HuH-7.5 (cell line): ENCODE data around the gene MAP3K9.

ENCODE experiments used
- DNase-seq: peaks from one replicate; pipeline ENCODE4 v3.0.0; 2011; ENCODE audit warnings: low spot score

Gene MAP3K9

DNA sequence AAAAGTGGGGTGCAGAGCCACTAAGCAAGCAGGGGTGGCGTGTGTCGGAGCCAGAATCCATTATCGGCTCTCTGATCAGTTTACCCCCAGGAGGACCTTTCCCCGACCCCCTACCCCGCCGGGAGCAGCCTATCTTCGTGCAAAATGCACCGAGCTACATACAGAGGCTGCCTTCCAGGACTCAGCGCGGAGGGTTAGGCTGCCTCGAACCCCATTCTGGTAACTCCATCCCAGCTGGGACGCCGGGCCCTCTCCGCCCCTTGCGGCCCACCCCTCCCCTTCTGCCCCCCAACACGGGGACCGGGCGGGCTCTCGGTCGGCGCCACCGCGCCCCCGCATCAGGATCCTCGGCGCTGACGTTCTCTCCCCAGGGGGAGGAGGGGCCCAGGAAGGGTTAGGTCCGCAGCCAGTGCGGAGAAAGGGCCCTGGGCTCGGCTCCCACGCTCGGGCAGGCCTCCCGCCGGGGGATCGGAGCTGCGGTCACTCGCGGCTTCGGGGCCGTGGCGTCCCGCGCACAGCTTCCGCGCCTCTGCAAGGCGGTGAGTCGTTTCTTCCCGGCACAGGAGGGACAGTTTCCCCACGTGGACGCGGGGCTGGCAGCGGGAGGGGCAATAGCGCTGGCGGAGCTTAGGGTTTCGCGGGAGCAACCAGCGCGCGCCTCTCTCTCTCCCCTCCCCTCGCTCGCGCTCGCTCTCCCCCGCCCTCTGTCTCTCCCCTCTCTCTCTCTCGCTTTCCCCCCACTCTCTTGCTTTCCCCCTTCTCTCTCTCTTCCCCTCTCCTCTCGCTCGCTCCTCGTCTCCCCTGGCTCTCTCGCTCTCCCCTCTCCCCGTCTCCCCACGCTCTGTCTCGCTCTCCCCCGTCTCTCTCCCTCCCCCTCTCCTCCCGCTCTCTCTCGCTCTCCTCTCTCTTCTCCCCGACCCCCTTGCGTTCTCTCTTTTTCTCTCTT lies 12.5 kb upstream of the MAP3K9 start:
- peak; percentile 29 for DNase-seq

DNA sequence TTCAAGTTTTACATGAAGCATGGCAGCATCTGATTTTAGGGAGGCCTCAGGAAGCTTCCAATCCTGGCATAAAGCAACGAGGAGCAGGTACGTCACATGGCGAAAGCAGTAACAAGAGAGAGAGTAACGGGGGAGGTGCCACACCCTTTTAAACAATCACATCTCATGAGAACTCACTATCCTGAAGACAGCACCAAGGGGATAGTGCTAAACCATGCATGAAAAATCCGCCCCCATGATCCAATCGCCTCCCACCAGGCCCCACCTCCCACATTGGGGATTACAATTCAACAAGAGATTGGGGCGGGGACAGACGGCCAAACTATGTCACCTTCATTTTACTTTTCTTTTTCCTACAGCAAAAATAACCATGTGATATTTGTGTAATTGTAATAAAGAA lies 7.2 kb upstream of the MAP3K9 start:
- DNase-seq = no peak

GRCh38 chr14:70814466-70814865 lies 5.2 kb upstream of the MAP3K9 start:
- DNase-seq = no peak

GRCh38 chr14:70812124-70812818 lies 3.0 kb upstream of the MAP3K9 start:
- no peak for DNase-seq

DNA sequence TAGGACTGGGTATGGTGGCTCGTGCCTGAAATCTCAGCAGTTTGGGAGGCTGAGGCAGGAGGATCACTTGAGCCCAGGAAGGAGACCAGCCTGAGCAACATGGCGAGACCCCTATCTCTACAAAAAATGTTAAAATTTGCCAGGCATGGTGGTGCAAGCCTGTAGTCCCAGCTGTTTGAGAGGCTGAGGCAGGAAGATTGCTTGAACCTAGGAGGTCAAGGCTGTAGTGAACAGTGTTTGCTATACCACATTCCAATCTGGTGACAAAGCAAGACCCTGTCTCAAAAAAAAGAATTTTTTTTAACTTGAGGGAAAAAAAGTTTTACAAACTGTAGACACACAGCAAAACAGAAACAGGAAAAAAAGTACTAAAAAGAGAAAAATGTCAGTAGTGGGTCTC lies 2.3 kb upstream of the MAP3K9 start:
- DNase-seq = no peak

DNA sequence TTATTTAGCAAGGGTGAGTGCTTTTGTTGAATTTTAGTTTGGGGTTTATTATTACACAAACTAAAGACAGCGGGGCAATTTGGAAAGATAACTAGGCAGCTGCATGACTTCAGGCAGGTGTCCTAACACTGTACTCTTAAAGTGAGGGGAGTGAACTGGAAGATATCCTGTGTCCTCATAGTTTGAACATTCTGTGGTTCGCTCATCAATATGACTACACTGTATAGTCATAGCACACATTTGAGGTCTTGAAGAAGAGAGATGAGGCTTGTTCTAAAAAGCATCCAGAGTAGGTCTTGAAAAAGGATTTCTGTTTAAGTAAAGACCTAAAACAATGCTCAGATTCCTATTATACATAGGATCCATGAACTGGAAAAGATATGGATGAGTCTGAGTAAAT lies 1.7 kb upstream of the MAP3K9 start:
- DNase-seq = no peak

DNA sequence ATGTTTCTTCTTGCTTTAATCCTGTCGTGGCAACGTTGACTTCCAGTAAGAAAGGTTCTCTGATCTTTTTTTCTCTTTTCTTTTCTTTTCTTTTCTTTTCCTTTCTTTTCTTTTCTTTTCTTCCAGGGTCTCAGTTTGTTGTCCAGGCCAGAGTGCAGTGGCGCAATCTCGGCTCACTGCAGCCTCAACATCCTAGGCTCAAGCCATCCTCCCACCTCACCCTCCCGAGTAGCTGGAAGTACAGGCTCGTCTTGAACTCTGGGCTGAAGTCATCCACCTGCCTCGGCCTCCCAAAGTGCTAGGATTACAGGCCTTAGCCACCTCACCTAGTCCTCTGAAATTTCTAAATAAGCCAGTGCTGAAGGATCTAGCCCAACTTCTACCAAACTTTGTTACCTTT lies 1.3 kb upstream of the MAP3K9 start:
- DNase-seq = no peak

GRCh38 chr14:70808416-70809224 lies 693 bp downstream of the MAP3K9 start:
- peak; percentile 31 for DNase-seq

GRCh38 chr14:70807898-70808415 lies 1.4 kb downstream of the MAP3K9 start:
- peak; percentile 43 for DNase-seq

DNA sequence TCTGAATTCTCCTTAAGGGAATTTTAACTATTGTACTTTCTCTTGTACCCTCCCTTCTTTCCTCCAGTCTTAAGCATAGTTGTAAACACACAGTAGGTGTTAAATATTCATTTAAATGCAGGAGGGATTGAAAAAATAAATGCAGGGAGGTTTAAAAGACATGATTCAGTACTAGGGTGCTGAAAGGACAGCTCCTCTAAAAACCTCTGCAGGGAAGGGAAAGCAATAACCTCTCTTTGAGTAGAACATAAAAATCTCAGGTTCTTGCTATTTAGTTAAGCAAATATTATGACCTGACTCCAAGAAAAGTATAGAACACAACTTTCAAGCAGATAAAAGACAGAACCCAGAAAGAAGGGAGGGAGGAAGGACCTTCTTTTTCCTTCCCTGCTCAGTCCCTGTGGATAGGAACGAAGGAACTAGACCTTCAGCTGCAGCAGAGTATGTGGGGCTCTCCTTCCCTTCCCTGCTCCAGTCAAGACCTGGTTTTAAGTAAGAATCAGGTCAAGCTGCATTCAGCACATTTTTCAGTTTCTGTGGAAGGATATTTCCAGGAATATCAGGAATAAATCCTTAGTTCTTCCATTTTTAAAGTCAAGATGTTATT lies 4.7 kb downstream of the MAP3K9 start:
- no peak for DNase-seq

DNA sequence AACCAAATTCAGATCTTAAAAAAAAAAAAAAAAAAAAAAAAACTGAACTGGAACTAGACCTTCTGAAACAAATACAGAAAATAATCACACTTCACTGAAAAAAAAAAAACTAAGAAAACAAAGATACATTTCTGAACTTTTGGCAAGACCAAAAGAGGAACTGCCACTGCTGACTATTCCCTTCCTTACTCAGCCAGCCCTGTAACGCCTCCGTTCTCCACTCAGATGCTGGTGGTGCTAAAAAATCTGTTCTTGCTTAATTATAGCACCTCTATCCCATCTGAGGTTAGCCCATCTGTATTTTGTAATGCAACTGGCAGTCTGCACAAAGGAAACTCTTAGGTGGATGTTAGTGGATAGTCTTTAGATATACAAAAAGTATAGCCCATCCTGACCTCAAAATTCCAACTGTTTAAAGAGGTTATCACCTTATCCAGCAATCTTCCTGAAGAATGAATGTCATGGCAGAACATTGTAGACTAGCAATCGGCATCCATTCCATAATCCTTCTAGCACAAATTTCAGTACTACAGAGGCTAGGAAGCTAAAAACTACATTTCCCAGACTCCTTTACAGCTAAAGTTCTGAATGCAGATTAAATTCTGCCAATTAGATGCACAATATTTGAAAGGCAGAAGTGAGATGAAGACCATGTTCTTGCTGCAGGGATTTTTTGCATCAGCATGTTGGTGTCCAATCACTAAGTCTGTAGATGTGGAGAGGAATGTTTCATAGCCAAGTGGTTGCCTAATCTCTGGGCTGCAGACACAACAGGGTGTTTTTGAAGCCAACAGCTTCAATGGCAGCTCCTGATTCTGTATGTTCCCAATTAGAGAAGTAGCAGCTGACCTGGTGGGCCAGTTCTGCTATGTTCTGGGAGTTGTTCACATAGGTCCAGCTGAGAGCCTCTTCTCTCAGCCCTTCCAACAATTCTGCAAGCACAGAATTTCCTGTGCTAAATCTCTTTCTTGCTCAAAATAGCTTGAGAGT lies 5.7 kb downstream of the MAP3K9 start:
- no peak for DNase-seq

DNA sequence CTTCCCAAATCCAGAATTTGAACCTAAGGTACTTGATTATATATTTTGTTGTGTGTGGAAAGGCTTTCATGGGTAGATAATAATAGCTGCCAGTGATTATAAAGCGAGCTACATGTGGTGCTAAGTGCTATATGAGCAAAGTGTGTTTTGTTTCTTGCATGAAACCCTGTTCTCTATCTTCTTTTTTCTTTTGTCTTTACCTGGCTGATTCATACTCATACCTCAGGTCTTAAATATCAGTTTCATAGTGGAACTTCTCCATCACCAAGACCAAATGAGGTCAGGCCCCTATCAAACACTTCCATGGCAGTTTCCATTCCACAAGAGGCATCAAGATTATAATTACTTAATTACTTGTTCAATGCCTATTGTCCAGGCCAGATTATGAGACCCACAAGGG lies 6.9 kb downstream of the MAP3K9 start:
- DNase-seq = no peak

GRCh38 chr14:70801836-70802235 lies 7.5 kb downstream of the MAP3K9 start:
- no peak for DNase-seq

- DNase-seq = no peak
These were observed 12.8 kb downstream of the MAP3K9 start for GRCh38 chr14:70796551-70796950.

- no peak for DNase-seq
These were observed 15.0 kb downstream of the MAP3K9 start for GRCh38 chr14:70794294-70794693.

DNA sequence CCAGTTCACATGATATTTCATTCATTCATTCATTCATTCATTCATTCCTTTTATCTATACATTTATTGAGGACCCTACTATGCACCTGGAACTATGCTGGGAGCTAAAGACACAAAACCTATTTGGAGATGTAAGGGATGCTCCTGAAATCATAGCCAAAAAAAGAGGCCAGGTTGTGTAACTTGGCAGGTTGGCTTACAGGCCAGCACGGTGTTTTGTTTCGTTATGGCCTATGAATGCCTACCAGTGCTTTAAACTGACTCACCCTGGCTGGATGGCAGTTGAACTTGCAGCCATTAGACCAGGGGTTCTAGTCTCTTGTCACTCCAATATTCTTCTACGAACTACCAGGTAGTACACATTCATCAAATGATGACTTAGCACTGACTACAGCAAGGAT lies 15.7 kb downstream of the MAP3K9 start:
- DNase-seq = no peak

- no peak for DNase-seq
These were observed 16.4 kb downstream of the MAP3K9 start for GRCh38 chr14:70792939-70793338.

DNA sequence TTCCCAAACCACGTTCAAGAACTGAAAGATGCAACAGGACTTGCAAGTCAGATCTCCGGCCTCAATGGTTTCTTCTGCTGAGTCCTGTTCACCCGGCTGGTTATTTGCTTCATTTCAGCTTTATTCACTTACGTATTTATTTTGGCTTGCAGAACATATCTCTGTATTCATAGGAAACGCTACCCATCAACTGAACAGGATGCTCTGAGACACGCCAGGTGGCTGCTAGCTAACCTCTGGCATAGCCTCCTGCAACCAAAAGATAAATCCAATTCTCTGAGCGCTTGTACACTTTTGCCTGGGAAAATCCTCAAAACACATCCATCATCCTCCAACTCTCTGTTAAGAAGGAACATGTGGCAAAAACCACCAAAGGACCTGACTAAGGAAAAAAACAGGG lies 17.3 kb downstream of the MAP3K9 start:
- DNase-seq = no peak

GRCh38 chr14:70789961-70790360 lies 19.4 kb downstream of the MAP3K9 start:
- no peak for DNase-seq

DNA sequence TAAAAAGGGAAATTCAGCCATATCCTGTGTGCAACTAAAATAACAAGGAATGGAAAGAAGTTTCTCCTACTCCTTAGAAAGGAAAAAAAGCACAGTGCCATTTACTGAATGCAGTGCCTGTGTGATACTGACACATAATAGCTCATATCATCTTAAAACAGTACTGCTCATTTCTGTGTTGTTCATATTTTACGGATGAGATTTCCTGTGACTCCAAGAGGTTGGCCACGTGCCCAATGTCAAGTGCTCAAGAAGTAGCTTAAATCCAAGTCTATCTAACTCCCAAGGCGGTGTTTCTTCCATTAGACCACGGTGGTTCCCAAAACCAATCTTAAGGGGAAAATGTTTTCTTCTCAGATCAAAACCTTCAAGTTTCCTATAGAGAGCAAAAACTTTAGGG lies 20.0 kb downstream of the MAP3K9 start:
- DNase-seq = no peak

DNA sequence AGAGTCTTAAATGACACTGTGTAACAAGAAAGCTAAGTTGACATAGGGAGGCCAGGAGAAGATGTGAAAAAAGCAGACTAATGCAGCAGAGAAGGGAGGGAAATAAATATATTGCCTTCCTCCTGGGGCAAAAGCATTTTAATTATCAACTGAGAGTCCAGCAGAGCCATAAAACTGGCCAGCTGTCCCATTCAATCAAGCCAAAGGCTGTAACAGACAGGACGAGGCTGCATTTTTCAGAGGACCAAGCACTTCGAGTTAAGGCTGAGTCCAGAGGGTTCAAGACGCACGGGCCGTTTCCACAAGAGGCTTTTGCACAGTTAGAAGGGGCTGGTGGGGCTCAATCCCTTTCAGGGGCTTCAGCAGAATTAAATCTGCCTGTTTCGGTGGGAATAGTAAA lies 20.4 kb downstream of the MAP3K9 start:
- DNase-seq = no peak
